Urothelium cell line (cell line): ENCODE results near the gene SCO1.
"Not testable (repeated sequence)": the region's sequence is repeated elsewhere in the genome, so short reads cannot be mapped to it uniquely, and the experiment has no call there.

ENCODE experiments used
- DNase-seq: peaks from one replicate; pipeline ENCODE4 v3.0.0; 2011; ENCODE audit warnings: low spot score, mixed read lengths
- FAIRE-seq: peaks from 2 replicates; lab custom pipeline; 2011; peaks lifted over from hg19 to GRCh38; lab: Jason Lieb, UNC

Gene SCO1

GRCh38 chr17:10697092-10698081 is at the start of gene SCO1, which contains the start of gene ADPRM:
Gene SCO1 (minus strand): TSS chr17:10697533. CDS start chr17:10697507, 26 bp downstream.
Gene ADPRM (plus strand): TSS chr17:10697594. CDS start chr17:10704927, 7,333 bp downstream.
- DNase-seq (peak; percentile 88), FAIRE-seq (no peak)

GRCh38 chr17:10745231-10745630 is 47.9 kb upstream of the SCO1 start:
- FAIRE-seq (no peak), DNase-seq (no peak)

GRCh38 chr17:10744501-10745000 is 47.2 kb upstream of the SCO1 start:
- DNase-seq (no peak), FAIRE-seq (no peak)

GRCh38 chr17:10743316-10744009 is 46.1 kb upstream of the SCO1 start:
- FAIRE-seq (no peak), DNase-seq (no peak)

- FAIRE-seq (no peak), DNase-seq (no peak)
Observed at GRCh38 chr17:10742431-10742830, 45.1 kb upstream of the SCO1 start.

GRCh38 chr17:10741416-10742135 is 44.2 kb upstream of the SCO1 start:
- DNase-seq (no peak), FAIRE-seq (no peak)

DNA sequence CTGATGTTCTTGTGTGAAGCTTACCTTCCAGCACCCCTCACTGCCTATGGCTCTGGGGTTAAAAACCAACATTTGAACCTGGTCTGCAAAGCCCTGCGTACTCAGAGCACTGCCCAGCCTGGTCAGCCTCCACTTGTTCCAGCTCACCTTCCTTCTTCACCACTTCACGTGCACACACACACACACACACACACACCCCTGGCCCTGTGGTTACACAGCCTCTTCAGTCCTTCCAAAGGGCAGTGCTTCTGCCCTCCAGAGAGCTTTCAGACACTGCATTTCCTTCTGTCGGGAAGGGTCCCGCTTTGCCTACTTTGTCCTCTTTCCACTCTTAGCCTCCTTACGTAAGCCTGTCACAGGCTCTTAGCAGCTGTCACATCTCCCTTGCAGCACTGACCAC is 42.1 kb upstream of the SCO1 start:
- DNase-seq (no peak), FAIRE-seq (no peak)

DNA sequence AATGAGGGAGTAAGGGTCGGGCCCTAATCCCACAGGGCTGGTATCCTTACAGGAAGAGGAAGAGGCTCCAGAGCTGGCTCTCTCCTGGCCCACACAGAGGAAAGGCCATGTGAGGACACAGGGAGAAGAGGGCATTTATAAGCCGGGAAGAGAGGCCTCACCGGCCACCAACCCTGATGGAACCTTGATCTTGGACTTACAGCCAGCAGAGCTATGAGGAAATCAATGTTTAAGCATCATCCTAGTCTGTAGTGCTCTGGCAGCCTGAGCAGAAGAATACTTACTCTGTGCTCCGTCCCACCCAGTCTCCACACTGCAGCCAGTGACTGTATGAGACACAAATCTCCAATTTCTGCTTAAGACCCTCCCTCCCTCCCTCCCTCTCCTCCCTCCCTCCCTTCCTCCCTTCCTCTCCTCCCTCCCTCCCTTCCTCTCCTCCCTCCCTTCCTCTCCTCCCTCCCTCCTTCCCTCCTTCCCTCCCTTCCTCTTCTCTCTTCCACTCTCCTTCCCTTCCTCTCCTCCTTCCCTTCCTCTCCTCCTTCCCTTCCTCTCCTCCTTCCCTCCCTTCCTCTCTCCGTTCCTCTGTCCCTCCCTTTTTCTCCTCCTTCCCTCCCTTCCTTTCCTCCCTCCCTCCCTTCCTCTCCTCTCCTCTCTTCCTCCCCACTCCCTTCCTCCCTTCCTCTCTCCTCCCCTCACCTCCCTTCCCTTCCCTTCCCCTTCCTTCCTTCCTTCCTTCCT is 41.4 kb upstream of the SCO1 start:
- FAIRE-seq = no peak

DNA sequence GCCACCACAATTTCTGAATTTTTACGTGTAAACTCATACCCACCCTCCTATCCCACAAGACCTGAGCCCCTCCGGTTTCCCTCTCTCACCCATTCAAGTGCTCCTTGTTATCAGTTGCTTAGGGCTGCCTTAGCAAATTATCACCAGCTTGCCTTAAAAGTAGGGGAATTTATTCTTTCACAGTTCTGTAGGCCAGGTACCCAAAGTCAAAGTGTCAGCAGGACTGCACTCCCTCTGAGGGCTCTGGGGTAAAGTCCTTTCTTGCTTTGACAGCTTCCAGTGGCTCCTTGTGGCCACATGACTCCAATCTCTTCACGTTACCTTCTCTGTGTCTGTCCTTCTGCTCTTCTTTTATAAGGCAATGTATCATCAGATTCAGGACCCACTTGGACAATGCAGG is 40.4 kb upstream of the SCO1 start:
- DNase-seq = no peak
- no peak for FAIRE-seq

More for the DNA sequence above, 41.4 kb upstream of the SCO1 start:
- DNase-seq = no peak

GRCh38 chr17:10737168-10737622 is 39.9 kb upstream of the SCO1 start:
- DNase-seq (peak; percentile 58), FAIRE-seq (no peak)

- no peak for DNase-seq
- no peak for FAIRE-seq
Observed at GRCh38 chr17:10735821-10736220, 38.5 kb upstream of the SCO1 start.

GRCh38 chr17:10735251-10735650 is 37.9 kb upstream of the SCO1 start:
- DNase-seq (no peak), FAIRE-seq (no peak)

- DNase-seq = no peak
- FAIRE-seq = no peak
Observed at GRCh38 chr17:10733666-10734065, 36.3 kb upstream of the SCO1 start.

- not testable (repeated sequence) for FAIRE-seq, DNase-seq
Observed at GRCh38 chr17:10732121-10732520, 34.8 kb upstream of the SCO1 start.

DNA sequence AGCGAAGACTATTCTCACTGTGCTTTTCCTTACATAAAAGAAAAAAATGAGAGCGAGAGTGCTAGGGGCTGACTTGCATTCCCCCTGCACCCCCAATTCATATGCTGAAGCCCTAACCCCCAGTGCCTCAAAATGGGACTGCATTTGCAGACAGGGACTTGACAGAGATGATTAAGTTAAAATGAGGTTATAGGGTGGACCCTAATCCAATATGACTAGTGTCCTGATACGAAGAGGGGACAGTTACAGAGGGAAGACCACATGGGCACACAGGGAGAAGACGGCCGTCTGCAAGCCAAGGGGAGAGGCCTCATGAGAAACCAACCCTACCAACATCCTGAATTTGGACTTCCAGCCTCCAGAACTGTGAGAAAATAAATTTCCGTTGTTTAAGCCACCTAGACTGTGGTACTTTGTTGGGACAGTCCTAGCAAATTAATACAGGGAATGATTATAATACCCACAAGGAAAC is 34.1 kb upstream of the SCO1 start:
- DNase-seq (no peak), FAIRE-seq (no peak)

GRCh38 chr17:10730247-10730646 is 32.9 kb upstream of the SCO1 start:
- DNase-seq = not testable (repeated sequence)

GRCh38 chr17:10729334-10730193 is 32.2 kb upstream of the SCO1 start, which contains the start of gene TMEM220:
Gene TMEM220 (minus strand): TSS chr17:10730023. CDS start chr17:10729851, 172 bp downstream.
- DNase-seq = peak; percentile 20
- FAIRE-seq = no peak

More at GRCh38 chr17:10730247-10730646, 32.9 kb upstream of the SCO1 start:
- FAIRE-seq = not testable (repeated sequence)

DNA sequence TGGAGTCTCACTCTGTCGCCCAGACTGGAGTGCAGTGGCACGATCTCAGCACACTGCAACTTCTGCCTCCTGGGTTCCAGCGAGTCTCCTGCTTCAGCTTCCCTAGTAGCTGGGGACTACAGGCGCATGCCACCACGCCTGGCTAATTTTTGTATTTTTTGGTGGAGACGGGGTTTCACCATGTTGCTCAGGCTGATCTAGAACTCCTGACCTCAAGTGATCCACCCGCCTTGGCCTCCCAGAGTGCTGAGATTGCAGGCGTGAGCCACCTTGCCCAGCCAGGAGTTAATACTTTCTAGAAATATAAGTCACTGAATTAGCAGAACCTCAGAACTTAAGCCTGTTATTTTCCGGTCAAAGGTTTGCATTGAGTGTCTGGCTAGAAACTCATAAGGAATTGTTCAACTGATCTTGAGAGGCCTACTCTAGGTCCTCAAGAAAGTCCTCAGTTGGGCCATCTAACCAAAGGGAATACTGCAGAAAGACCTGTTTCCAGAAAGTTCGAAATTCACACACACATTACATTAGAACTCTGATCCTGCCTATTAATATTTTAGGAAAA is 31.1 kb upstream of the SCO1 start:
- FAIRE-seq (no peak), DNase-seq (no peak)
